Upper lobe of left lung (tissue), 6 donors: ENCODE data around the gene MEIS1. TPM values are rescaled to one million over a fixed set of nuclear protein-coding genes. Genes with fewer than 3 reads are reported as not detected.

Source experiments
- ATAC-seq, 2 donors: fragments of 200-7000 bp; cut with Tn5 transposase; one replicate each; pipeline ENCODE4 v1.9.1; 2022; ENCODE audit warnings: mild to moderate bottlenecking in 2 of 2, moderate library complexity in 2 of 2; ENCODE audit not compliant: low FRiP score in 2 of 2
- DNase-seq, 2 donors: peaks; one replicate each; pipeline ENCODE4 v3.0.0-alpha.2; 2019 to 2020
- H3K27ac ChIP-seq, 4 donors: fragments of 200-600 bp; sonication (generic); one replicate each; pipeline ENCODE4 v1.5.1; 2016 to 2019
- H3K27me3 ChIP-seq, 4 donors: fragments of 200-600 bp; sonication (generic); one replicate each; pipeline ENCODE4 v1.5.1; 2017 to 2019
- H3K36me3 ChIP-seq, 4 donors: fragments of 200-600 bp; sonication (generic); one replicate each; pipeline ENCODE4 v1.5.1; 2016 to 2019
- H3K4me1 ChIP-seq, 4 donors: fragments of 200-600 bp; sonication (generic); one replicate each; pipeline ENCODE4 v1.5.1; 2018 to 2019
- H3K4me3 ChIP-seq, 4 donors: fragments of 200-600 bp; sonication (generic); one replicate each; pipeline ENCODE4 v1.5.1; 2017 to 2019; ENCODE audit warnings: mild to moderate bottlenecking in 2 of 4, moderate library complexity in 1 of 4
- H3K9me3 ChIP-seq, 4 donors: fragments of 200-600 bp; sonication (generic); one replicate each; pipeline ENCODE4 v1.5.1; 2018 to 2019
- CTCF ChIP-seq, 6 experiments: fragments of 450-650 bp in 4 of 6; fragments of 200-600 bp in 2 of 6; sonication (generic) in 2 of 6; IDR thresholded peaks; one replicate each; pipeline ENCODE4 v1.5.1; 2016 to 2019; ENCODE audit warnings: antibody characterized with exemption in 6 of 6
- EP300 ChIP-seq, 4 donors: sonication (generic); formaldehyde crosslinking; IDR thresholded peaks; one replicate each; pipeline ENCODE4 v1.5.1; 2017; ENCODE audit warnings: antibody characterized with exemption in 4 of 4, control low read depth in 2 of 4
- POLR2A ChIP-seq, 4 donors: fragments of 450-650 bp; IDR thresholded peaks; one replicate each; pipeline ENCODE4 v1.5.1; 2016 to 2017; ENCODE audit warnings: antibody characterized with exemption in 4 of 4, mild to moderate bottlenecking in 2 of 4
- POLR2AphosphoS5 ChIP-seq, 2 donors: sonication (generic); formaldehyde crosslinking; IDR thresholded peaks; one replicate each; pipeline ENCODE4 v1.5.1; 2017; ENCODE audit warnings: antibody characterized with exemption in 2 of 2
- WGBS, 2 donors: methylation state at CpG; one replicate each; pipeline ENCODE4 v1.1.5; 2017 to 2018; 5-methylcytosine and 5-hydroxymethylcytosine counted together
- total RNA-seq, 6 donors: library from RNA; depleted of rRNA in 4 of 6; stranded (reverse); fragments of >200 nt in 4 of 6; gene quantifications; one replicate each; pipeline versions ENCODE4 v1.1.0 to v1.2.1, GENCODE V29; 2016 to 2021
- donor health status: DM: no; HTN: no; CAD: no; lungs with moderate emphysema.
- donor health status: DM: no; HTN: yes; CAD: no; lungs with severe emphysema.

MEIS1 gene
- total RNA-seq, 6 donors from 2014 or later: 23.1 to 43.9 (median 30.0) TPM

GRCh38 chr2:66525606-66526005 is 90.7 kb downstream of the MEIS1 start:
- Histone ChIP-seq H3K27ac (no peak overlapping the region), H3K36me3 (peaks cover 0 to 4% (median 0%) of the 10 kb centered on the region in 4 donors), H3K4me3 (no peak overlapping the region), H3K4me1 (peaks cover 0 to 25% (median 5%) of the 10 kb centered on the region in 4 donors), H3K9me3 (no peaks in the 10 kb centered on the region), H3K27me3 (no peaks in the 10 kb centered on the region)
- WGBS, 2 donors: 60 to 61% methylated on average over 5 of the region's 5 CpGs
- TF ChIP-seq POLR2A (IDR thresholded peaks at IDR 0.05): no peak
- TF ChIP-seq EP300 (IDR thresholded peaks at IDR 0.05): no peak
- TF ChIP-seq CTCF (IDR thresholded peaks at IDR 0.05): no peak
- TF ChIP-seq POLR2AphosphoS5 (IDR thresholded peaks at IDR 0.05): no peak
- DNase-seq: no peak
- ATAC-seq: no peak

GRCh38 chr2:66526180-66526579 is 91.3 kb downstream of the MEIS1 start:
- DNase-seq (no peak), ATAC-seq (no peak)
- Histone ChIP-seq H3K36me3 (peaks cover 0 to 4% (median 0%) of the 10 kb centered on the region in 4 donors), H3K9me3 (no peaks in the 10 kb centered on the region), H3K27ac (no peak overlapping the region), H3K27me3 (no peaks in the 10 kb centered on the region), H3K4me3 (no peak overlapping the region), H3K4me1 (peaks cover 0 to 25% (median 5%) of the 10 kb centered on the region in 4 donors)
- 19 to 41% methylated on average over 2 of the region's 2 CpGs for WGBS, 2 donors
- TF ChIP-seq POLR2A (IDR thresholded peaks at IDR 0.05) (no peak), CTCF (IDR thresholded peaks at IDR 0.05) (no peak), POLR2AphosphoS5 (IDR thresholded peaks at IDR 0.05) (no peak), EP300 (IDR thresholded peaks at IDR 0.05) (no peak)

GRCh38 chr2:66528974-66529724 is 94.2 kb downstream of the MEIS1 start:
- Histone ChIP-seq H3K27me3 (no peaks in the 10 kb centered on the region), H3K9me3 (no peaks in the 10 kb centered on the region), H3K36me3 (peaks cover 0 to 4% (median 0%) of the 10 kb centered on the region in 4 donors), H3K4me1 (peaks cover 0 to 14% (median 2%) of the 10 kb centered on the region in 4 donors), H3K27ac (no peak overlapping the region), H3K4me3 (no peak overlapping the region)
- 89 to 93% methylated on average over 1 of the region's 1 CpG for WGBS, 2 donors
- DNase-seq (no peak), ATAC-seq (no peak)
- TF ChIP-seq POLR2AphosphoS5 (IDR thresholded peaks at IDR 0.05) (no peak), CTCF (IDR thresholded peaks at IDR 0.05) (no peak), EP300 (IDR thresholded peaks at IDR 0.05) (no peak), POLR2A (IDR thresholded peaks at IDR 0.05) (no peak)

GRCh38 chr2:66530651-66531050 is 95.7 kb downstream of the MEIS1 start:
- Histone ChIP-seq H3K36me3 (peaks cover 0 to 4% (median 0%) of the 10 kb centered on the region in 4 donors), H3K9me3 (no peaks in the 10 kb centered on the region), H3K27ac (no peak overlapping the region), H3K4me1 (peaks cover 0 to 14% (median under 1%) of the 10 kb centered on the region in 4 donors), H3K4me3 (no peak overlapping the region), H3K27me3 (no peaks in the 10 kb centered on the region)
- TF ChIP-seq CTCF (IDR thresholded peaks at IDR 0.05) (no peak), POLR2A (IDR thresholded peaks at IDR 0.05) (no peak), POLR2AphosphoS5 (IDR thresholded peaks at IDR 0.05) (no peak), EP300 (IDR thresholded peaks at IDR 0.05) (no peak)
- DNase-seq (no peak), ATAC-seq (no peak)
- WGBS, 2 donors: 92 to 93% methylated on average over 3 of the region's 3 CpGs
